AG04449 (cell line): Measurements from ENCODE around the gene SERTM1.

ENCODE experiments used
- CTCF ChIA-PET: fragments of 350-600 bp; formaldehyde crosslinking; extraction: SDS; loops from one replicate; lab custom pipeline; 2021; ENCODE audit warnings: antibody characterized with exemption; lab: Yijun Ruan, JAX
- POLR2A ChIA-PET: fragments of 400-600, 350-600 bp; formaldehyde crosslinking; extraction: SDS; loops from one replicate; lab custom pipeline; 2020; ENCODE audit warnings: antibody characterized with exemption, inconsistent platforms; lab: Yijun Ruan, JAX
- DNase-seq: peaks from one replicate; pipeline ENCODE4 v3.0.0-alpha.2; 2010; ENCODE audit warnings: low read depth, low spot score
- H3K4me3 ChIP-seq: 2 replicates; pipeline ENCODE4 v1.5.1; 2011; ENCODE audit warnings: low read depth, mild to moderate bottlenecking, control low read depth, low read length
- CTCF ChIP-seq: IDR thresholded peaks from one replicate; pipeline ENCODE4 v1.5.1; 2011; ENCODE audit warnings: mild to moderate bottlenecking, moderate library complexity, low read length, control low read depth, inconsistent platforms; ENCODE audit not compliant: insufficient read depth; ENCODE audit errors: missing control alignments

The SERTM1 gene

GRCh38 chr13:36715841-36716240 lies 42.0 kb downstream of the SERTM1 start:
- POLR2A ChIA-PET: no interaction called here
- CTCF ChIA-PET: no interaction called here
- no peak for DNase-seq
- H3K4me3 ChIP-seq: no peak overlapping the region
- TF ChIP-seq CTCF: no peak

- ChIA-PET CTCF (interaction anchor here (1.1 to 3.5 kb wide), 2 partner anchors 19 to 22 kb away, joined by 3 to 19 read pairs; no protein-coding TSS in a partner anchor), POLR2A (no interaction called here)
- TF ChIP-seq CTCF: no peak
- no peak overlapping the region for H3K4me3 ChIP-seq
- no peak for DNase-seq
These were observed 43.2 kb downstream of the SERTM1 start for GRCh38 chr13:36717017-36717416.

- no peak for TF ChIP-seq CTCF
- CTCF ChIA-PET: interaction anchor here (1.1 to 3.5 kb wide), 2 partner anchors 18 to 21 kb away, joined by 3 to 19 read pairs; no protein-coding TSS in a partner anchor
- POLR2A ChIA-PET: interaction anchor here (1.2 kb wide), 1 partner anchor 60 kb away, joined by 3 read pairs; no protein-coding TSS in a partner anchor
These were observed 44.2 kb downstream of the SERTM1 start for GRCh38 chr13:36717966-36718545.

GRCh38 chr13:36718686-36719085 lies 44.9 kb downstream of the SERTM1 start:
- DNase-seq: no peak
- ChIA-PET CTCF (interaction anchor here (3.5 kb wide), 1 partner anchor 18 kb away, joined by 19 read pairs; no protein-coding TSS in a partner anchor), POLR2A (interaction anchor here (1.2 kb wide), 1 partner anchor 59 kb away, joined by 3 read pairs; no protein-coding TSS in a partner anchor)
- TF ChIP-seq CTCF: no peak
- H3K4me3 ChIP-seq: no peak overlapping the region

More at GRCh38 chr13:36717966-36718545, 44.2 kb downstream of the SERTM1 start:
- DNase-seq: no peak
- H3K4me3 ChIP-seq: no peak overlapping the region

- TF ChIP-seq CTCF: no peak
- no peak overlapping the region for H3K4me3 ChIP-seq
- POLR2A ChIA-PET: no interaction called here
- no peak for DNase-seq
- CTCF ChIA-PET: interaction anchor here (8.5 kb wide), 1 partner anchor 13 kb away, joined by 57 read pairs; no protein-coding TSS in a partner anchor
These were observed 50.3 kb downstream of the SERTM1 start for GRCh38 chr13:36724141-36724540.

GRCh38 chr13:36725936-36726335 lies 52.1 kb downstream of the SERTM1 start:
- H3K4me3 ChIP-seq: no peak overlapping the region
- ChIA-PET POLR2A (no interaction called here), CTCF (interaction anchor here (8.5 kb wide), 1 partner anchor 11 kb away, joined by 57 read pairs; no protein-coding TSS in a partner anchor)
- TF ChIP-seq CTCF: no peak
- DNase-seq: no peak
